ENCODE results near the gene TBC1D1.

GRCh38 chr4:37982736-37983135 is 91.9 kb downstream of the TBC1D1 start:
- no peak for TF ChIP-seq CTCF (IDR thresholded peaks at IDR 0.05; ENCODE audit: insufficient read depth, low read depth, low read length)
- TF ChIP-seq EZH2 (IDR thresholded peaks at IDR 0.05; ENCODE audit: insufficient read depth, low read length), result no peak

All from astrocyte (in vitro differentiated cells and primary cell).